Stimulated activated CD4-positive, alpha-beta T cell treated with anti-CD3 and anti-CD28 coated beads, Interleukin-4, amount 100 ng/mL, for 48 hours (primary cell): ENCODE results near the gene TCL1A.
A peak's percentile ranks its signal among the peaks of the same experiment; 100 is the strongest.

Experiments
- DNase-seq, 2 donors: peaks; one replicate each; pipeline ENCODE4 v3.0.0-alpha.2; 2020; ENCODE audit warnings: low read depth in 2 of 2

The TCL1A gene

DNA sequence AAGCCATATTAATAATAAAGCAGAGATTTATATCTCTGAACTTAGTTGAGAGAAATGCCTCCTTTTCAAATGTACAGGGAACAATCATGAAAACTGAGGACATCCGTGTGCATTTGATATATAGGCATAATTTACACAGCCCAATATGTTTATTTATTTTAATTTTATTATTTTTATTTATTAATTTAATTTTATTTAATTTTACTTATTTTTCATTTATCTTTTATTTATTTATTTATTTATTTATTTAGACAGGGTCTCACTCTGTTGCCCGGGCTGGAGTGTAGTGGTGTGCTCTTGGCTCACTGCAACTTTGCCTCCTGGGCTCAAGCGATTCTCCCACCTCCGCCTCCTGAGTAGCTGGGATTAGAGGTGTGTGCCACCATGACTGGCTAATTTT is 8.4 kb downstream of the TCL1A start:
- DNase-seq = no peak

DNA sequence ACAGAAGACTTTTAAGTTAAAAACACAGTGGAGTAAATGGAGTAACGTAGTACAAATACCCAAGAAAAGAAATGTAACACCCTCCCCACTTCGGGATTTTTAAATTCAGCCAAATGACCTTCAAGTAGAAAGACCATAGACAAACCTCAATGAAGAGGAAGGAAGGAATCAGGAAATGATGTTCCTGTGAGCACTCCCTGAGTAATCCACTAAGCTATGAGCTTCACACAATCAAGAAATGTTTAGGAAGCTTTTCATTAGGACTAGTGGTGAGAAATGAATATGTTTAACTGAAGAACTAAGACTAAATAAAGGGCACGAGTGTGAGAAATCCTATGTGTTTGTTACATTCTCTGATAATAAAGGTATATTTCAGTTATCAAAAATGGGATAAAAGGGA is 10.1 kb downstream of the TCL1A start:
- no peak for DNase-seq

DNA sequence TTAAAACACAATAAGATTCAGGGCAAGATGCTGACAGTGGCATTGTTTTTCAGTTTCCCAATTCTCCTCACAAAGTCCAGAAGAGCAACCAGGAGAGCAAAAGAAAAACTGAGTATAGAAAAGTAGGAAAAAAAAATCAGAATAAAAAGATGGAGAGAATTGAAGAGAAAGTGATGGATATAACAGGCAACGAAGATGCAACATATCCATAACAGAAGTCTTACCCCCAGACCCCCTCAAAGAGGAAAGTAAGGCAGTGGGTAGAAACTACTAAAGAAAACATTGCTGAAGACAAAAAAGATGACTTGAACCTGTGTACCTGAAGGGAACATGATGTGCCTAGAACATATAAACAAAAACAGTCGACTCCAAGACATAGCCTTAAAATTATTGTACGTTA is 10.6 kb downstream of the TCL1A start:
- DNase-seq = no peak

DNA sequence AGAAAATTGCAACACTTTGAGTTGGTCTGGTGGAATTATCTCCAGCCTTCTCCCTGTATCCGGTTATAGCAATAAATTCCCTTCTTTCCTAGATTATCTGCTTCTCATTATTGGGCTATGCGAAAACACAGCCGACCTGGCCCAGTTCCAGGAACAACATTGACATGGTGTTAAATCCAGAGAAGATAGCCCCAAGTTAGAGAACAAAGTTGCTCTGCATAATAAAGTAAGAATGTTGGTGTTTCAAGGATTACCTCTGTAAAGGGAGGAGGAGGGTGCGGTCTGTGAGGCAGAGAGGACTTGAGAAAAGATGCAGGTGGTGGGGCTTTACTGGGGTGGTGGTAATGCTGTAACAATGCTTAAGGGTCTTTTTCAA is 12.1 kb downstream of the TCL1A start:
- DNase-seq = no peak

DNA sequence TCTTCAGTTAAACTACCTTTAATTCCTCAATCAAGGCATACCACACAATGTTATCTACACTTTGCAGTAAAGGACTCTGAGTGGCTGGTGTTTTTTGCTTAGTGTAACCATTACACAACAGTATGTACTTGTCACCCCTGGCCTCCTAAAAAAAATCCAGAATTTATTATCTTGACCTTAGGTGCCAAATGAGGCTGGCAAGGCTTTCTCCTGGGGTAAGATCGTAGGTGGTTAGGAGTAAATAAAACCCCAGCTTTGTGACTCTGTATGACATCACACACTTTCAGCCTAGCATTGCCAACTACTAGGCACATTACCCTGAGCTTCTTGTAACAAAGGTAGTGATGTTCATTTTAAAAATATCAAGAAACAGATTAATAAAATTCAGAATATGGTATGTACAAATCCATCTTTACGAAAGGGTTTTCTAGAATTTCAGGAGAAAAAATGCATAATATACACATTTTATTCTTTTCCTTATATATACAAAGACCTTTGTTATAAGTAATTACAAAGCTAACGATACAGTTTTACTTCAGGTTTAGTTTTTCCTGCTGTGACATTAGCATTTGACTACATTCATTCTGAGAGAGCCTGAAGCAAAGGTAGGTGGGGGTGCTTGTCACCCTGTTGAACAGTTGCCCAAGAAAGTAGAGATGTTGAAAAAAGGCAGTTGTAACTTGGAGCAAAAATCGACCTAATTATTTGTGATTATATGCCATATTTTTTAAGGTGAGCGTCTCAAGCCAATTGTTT is 13.5 kb downstream of the TCL1A start:
- DNase-seq = no peak

DNA sequence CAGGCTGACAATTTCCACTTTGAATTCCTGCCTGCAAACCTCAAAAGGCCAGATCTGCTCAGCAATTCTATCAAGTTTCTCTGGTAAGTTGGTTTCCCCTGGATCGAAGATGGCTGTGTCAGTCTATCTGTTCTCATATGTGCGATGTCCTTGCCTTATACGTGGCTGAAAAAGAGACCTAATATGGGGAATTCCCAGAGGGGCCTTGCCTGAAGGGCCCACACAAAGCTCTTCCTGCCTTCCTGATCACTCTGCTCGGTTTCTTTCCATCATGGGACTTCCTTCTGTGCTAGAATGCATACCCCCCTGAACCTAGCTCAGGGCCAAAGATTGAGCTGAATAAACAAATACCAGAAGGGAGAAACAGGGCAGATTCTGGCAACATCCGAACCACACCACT is 14.5 kb downstream of the TCL1A start:
- no peak for DNase-seq

DNA sequence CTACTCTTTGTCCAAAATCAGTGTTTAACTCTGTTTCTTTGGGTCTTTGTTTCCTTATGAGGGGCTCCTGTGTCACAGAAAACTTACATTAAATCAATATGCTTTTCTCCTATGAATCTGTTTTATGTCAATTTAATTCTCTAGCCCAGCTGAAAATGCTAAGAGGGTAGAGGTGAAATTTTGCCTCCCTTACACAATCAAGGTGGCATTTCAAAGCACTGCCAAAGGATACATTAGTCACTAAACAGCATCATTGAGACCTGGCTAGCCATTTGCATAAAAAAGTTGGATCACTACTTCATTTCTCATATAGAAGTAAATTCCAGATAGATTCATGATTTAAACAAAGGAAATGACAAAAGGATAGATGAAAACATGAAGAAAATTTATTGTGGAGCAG is 15.6 kb downstream of the TCL1A start:
- DNase-seq = no peak

DNA sequence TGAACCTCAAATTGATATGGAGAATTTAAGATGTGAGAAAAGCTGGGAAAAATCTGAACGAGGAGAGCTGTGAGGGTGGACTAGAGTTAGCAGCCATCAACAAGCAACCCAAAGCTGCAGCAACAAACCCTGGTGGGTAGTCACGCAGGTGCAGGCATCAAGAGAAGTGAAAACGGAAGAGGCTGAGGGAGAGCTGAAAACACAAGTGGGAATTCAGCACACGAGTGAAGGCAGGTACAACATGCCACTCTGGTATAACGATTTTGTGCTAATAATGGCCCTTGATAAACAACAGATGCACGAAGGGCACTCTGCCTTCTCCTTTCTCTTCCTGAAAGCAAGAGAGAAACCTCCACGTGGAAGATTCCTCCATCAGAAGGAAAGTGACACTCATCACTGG is 16.2 kb downstream of the TCL1A start:
- no peak for DNase-seq

DNA sequence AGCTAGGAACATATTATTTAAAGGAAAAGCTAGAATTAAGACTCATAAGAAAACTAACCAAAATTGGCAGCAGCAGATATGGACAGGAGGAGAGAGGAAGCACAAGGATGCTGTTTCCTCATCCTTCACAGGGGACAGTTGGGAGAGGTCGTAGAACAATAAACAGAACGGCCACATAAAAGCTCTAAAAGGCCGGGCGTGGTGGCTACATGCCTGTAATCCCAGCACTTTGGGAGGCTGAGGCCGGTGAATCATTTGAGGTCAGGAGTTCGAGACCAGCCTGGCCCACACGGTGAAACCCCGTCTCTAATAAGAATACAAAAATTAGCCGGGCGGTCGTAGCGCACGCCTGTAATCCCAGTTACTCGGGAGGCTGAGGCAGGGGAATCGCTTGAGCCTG is 17.2 kb downstream of the TCL1A start:
- no peak for DNase-seq

DNA sequence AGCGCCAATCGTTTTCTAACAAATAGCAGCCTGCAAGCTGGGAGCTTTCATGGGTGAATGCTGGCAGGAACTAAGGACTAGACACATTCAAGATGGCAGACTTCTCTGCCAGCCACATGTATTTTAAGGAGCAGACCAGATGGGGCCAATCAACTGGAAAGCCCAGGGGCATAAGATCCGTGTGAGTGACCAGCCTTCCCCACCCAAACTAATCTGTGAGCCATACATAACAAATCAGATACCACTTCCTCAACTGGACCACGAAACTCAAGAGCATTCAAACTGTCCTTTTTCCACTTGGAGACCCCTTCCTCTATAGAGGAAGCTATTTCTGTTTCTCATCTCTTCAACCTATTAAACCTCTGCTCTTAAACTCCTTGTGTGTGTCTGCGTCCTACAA is 18.0 kb downstream of the TCL1A start:
- DNase-seq = no peak

DNA sequence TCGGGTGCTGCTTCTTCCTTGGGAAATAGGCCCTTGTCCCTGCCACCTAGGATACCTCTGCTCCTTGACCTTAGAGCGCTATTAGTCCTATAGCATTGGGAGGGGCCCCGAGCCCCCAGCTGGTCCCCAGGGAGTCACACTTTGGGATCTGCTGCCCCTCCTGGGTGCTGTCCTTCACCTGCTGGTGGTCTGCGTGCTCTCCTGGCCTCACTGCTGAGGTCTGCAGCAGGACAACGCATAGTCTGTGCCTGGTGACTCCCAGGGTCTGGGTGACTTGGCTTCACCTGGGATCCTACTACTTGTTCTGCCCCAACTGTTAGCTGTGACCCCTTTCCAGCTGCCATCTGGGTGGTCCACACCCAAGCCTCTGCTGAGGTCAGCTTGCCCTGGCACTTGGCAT is 18.9 kb downstream of the TCL1A start:
- DNase-seq = no peak

DNA sequence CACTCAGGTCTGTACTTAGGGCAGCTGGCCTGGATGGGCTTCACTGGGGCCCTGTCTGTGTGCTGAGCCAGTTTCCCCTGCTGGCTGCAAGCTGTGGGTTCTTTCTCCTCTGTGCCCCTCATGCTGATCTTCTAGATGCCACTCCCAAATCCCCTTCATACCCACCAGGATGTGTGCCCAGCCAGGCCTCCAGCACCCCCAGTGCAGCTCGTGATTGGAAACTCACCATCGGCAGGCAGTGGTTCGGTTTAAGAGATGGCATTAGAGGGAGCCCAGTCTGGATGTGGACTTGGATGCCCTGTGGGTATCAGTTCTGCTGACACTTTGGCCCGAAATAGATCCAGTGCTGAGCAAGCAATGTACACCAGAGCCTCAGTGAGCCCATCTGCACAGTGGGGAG is 21.8 kb downstream of the TCL1A start:
- DNase-seq = no peak

DNA sequence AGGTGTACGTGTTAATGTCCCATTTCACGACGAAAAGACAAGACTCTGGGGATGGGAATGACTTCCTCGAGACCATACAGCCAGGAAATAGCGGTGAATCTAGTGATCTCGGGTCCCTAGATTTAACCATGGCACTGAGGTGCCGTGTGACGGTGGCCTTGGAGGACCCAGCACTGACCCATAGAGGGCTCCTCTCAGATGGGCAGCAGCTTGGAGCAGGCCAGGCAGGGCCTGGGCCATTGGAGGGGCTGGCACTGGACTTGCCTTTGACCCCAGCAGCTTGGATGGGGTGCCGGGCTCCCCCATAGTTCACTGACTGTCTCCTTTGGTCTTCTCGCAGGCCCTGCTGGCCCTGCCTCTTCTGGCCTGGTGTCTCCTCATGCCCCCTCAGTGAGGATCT is 22.3 kb downstream of the TCL1A start:
- no peak for DNase-seq

DNA sequence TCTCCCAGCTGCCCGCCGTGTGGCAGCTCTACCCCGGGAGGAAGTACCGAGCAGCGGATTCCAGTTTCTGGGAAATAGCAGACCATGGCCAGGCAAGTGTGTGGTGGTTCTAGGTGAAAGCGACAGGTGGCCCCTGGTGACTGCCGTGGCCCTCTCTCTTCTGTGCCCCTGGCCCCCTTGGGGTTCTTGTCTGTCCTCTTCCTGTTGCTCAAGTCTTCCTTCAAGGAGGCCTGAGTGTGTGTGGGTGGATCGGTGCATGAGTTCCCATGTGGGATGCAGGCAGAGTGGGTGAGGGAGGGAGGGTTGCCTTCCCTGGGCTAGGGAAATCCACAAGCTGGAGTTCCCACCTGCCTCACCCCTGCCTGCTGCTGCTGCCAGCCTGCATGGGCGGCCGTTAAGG is 23.1 kb downstream of the TCL1A start:
- DNase-seq = no peak

DNA sequence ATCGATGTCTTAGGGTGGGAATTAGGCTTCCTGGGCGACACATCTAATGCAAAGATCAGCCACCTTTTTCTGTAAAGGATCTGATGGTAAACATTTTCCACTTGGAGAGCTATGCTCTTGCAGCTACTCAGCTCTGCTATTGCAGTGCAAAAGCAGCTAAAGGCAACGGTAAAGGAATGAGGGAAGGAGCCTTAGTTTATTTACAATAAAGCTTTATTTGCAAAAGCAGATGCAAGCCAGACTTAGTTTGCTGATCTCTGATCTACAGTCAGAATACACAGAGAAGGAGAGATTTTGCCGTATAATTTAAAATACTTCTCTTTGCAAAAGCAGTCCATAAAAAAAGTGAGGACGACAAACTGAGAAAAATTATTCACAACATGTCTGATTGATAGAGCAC is 24.5 kb downstream of the TCL1A start:
- no peak for DNase-seq

DNA sequence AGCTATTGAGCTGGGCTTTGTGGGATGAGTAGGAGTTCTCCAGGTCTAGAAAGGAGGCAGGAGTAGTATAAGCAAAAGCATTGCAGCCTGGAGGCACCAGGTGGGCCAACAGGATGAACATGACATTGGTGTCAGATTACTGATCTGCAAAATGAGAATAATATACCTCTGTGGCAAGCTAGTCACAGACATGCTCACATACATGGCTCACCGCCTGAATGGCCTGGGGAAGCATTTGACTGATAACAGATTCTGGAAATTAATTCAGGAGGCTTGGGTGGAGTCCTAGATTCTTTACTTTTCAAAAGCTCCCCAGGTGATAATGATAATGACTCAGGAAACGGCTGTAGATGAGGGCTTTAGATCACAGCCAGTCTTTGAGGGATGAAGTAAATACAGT is 27.0 kb downstream of the TCL1A start:
- no peak for DNase-seq

DNA sequence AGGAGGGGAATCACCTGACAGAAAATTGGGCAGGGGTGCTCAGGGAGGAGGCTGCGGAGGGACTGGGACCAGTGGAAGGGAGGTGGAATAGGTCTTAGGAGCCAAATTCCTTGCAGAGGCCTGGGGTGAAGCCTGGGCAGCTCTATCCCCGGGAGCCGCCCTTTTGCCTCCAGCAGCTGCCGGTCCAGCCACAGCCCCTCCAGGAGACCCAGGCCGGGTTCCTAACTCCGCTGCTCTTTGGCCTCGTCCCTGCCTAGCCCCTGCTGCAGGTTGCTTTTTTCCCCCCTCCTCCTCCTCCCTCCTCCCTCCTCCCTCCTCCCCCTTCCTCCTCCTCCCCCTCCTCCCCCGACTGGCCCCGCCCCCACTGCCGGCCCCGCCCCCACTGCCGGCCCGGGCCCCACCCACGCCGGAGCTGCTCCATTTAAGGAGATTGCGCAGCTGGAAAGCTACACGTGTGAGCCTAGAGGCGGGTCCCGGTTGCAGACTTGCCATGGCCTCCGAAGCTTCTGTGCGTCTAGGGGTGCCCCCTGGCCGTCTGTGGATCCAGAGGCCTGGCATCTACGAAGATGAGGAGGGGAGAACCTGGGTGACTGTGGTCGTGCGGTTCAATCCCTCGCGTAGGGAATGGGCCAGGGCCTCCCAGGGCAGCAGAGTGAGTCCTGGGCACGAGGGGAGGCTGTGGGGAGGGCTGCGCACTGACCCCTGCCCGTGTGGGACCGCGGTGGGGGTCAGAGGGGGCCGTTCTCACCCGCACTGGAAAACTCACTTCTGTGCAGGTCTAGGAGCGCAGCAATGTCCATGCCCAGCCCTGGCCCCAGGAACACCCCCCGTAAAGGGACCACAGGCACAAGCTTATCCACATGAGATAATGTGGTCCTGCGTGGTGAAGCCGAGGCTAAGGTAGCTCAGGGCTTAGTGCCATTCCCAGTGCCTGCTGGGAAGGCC is 27.7 kb downstream of the TCL1A start, which contains the start of gene TCL1B:
TCL1B (plus strand) TSS at position 449 of the 945 bp plus-strand sequence; CDS start at position 491, 42 bp downstream.
- no peak for DNase-seq

DNA sequence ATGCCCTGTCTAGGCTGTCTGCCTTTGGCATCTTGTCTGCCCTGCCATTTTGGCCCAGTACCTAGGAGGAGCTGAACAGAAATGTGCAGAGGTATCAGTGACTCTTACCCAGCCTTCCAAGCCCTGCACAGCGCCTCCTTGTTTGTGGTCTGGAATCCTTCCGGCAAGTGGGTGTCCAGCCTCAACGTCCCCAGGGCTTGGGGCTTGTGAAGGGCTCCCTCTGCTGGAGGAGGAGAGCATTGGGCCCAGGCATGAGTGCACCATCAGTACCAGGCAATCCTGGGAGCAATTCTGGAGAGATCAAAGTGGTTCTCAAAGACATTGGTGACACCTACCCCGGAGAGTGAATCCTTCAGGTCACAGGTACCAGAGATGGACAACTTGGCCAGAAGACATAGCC is 30.1 kb downstream of the TCL1A start:
- peak; percentile 7 to 13 for DNase-seq

DNA sequence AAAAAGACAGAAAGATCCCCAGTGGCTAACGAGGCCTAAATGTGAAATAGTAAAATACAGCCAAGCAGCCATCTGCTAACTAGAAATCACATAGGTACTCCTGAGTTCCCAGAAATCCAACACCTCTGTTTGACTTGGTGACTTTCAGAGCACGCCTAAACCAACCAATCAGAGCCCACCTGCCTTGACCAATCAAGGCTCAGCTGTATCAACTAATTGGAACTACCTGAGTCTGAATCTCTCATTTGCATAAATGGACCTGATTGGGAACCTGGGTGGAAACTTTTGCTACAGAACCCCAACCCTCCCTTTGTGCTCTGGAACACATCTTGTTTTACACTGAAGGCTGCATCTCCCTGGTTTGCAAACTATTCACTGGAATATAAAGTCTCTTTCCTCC is 32.8 kb downstream of the TCL1A start:
- DNase-seq = no peak

DNA sequence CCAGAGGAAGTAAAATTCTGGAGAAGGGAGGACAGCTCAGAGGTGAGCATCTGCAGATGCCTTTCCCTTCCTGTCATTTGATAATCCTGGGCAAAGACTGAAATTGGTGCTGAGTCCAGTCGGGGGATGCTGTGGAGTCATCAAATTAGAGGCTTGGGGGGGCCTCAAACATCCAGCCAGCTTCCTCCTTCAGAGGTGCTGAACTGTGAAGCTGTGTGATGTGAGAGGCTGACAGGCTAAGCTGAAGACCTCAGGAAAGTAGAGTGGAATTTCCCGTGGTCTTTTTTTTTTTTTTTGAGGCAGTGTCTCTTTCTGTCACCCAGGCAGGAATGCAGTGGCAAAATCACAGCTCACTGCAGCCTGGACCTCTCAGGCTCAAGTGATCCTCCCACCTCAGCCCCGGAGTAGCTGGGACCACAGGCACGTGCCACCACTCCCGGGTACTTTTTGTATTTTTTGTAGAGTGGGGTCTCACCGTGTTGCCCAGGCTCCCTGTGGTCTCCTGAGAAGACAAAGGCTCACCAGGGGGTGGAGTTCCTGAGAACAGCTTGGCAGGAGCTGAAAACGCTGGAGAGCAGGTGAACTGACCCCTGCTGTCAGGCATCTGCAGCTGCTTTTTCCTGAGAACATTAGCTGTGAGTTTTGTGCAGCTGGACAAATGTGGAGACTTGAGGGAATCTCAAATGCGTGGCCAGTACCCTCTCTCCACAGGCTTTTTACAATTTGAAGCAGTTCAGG is 33.8 kb downstream of the TCL1A start:
- DNase-seq = no peak

DNA sequence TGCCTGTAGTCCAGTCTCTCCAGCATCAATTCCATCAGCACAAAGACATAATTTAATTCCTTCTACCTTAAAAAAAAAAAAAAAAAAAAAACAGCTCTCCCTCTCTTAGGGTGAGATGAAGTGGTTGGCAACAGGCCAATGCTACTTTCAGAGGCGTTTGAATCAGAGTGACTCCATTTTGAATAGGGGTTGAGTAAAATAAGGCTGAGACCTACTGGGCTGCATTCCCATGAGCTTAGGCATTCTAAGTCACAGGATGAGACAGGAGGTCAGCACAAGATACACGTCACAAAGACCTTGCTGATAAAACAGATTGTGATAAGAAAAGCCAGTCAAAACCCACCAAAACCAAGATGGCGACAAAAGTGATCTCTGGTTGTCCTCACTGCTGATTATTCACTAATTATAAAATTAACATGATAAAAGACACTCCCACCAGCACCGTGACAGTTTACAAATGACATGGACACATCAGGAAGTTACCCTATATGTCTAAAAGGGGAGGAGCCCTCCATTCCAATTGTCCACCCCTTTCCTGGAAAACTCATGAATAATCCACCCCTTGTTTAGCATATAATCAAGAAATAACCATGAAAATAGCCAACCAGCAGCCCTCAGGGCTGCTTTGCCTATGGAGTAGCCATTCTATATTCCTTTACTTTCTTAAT is 34.6 kb downstream of the TCL1A start:
- DNase-seq = no peak
